Measurements from ENCODE around the gene ATP8A2. TPM values are rescaled to one million over a fixed set of nuclear protein-coding genes. Genes with fewer than 3 reads are reported as not detected.

Gene ATP8A2
- total RNA-seq, 1 donor from 2014 or later = 3.4 TPM

- Mint-ChIP-seq H3K9me3 (no peaks in the 10 kb centered on the region), H3K36me3 (ENCODE audit: low read depth) (no peaks in the 10 kb centered on the region), H3K27ac (ENCODE audit: unreplicated experiment) (no peak overlapping the region), H3K27me3 (ENCODE audit: low read depth) (peaks cover 2% of the 10 kb centered on the region), H3K4me1 (peaks cover 30% of the 10 kb centered on the region), H3K4me3 (peak overlapping the region; percentile 51)
- DNase-seq (ENCODE audit: low read depth, low spot score) = no peak
- TF ChIP-seq, protein P1, sequence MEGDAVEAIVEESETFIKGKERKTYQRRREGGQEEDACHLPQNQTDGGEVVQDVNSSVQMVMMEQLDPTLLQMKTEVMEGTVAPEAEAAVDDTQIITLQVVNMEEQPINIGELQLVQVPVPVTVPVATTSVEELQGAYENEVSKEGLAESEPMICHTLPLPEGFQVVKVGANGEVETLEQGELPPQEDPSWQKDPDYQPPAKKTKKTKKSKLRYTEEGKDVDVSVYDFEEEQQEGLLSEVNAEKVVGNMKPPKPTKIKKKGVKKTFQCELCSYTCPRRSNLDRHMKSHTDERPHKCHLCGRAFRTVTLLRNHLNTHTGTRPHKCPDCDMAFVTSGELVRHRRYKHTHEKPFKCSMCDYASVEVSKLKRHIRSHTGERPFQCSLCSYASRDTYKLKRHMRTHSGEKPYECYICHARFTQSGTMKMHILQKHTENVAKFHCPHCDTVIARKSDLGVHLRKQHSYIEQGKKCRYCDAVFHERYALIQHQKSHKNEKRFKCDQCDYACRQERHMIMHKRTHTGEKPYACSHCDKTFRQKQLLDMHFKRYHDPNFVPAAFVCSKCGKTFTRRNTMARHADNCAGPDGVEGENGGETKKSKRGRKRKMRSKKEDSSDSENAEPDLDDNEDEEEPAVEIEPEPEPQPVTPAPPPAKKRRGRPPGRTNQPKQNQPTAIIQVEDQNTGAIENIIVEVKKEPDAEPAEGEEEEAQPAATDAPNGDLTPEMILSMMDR (conservative IDR thresholded peaks at IDR 0.05) = no peak
Observed at GRCh38 chr13:25882466-25883357, 510.9 kb downstream of the ATP8A2 start.

- Mint-ChIP-seq H3K9me3 (no peaks in the 10 kb centered on the region), H3K4me1 (peaks cover 30% of the 10 kb centered on the region), H3K4me3 (no peak overlapping the region), H3K36me3 (ENCODE audit: low read depth) (no peaks in the 10 kb centered on the region), H3K27me3 (ENCODE audit: low read depth) (peaks cover 2% of the 10 kb centered on the region), H3K27ac (ENCODE audit: unreplicated experiment) (no peak overlapping the region)
- no peak for DNase-seq (ENCODE audit: low read depth, low spot score)
- TF ChIP-seq, protein P1 (conservative IDR thresholded peaks at IDR 0.05) = no peak
Observed at GRCh38 chr13:25885418-25885817, 513.6 kb downstream of the ATP8A2 start.

DNA sequence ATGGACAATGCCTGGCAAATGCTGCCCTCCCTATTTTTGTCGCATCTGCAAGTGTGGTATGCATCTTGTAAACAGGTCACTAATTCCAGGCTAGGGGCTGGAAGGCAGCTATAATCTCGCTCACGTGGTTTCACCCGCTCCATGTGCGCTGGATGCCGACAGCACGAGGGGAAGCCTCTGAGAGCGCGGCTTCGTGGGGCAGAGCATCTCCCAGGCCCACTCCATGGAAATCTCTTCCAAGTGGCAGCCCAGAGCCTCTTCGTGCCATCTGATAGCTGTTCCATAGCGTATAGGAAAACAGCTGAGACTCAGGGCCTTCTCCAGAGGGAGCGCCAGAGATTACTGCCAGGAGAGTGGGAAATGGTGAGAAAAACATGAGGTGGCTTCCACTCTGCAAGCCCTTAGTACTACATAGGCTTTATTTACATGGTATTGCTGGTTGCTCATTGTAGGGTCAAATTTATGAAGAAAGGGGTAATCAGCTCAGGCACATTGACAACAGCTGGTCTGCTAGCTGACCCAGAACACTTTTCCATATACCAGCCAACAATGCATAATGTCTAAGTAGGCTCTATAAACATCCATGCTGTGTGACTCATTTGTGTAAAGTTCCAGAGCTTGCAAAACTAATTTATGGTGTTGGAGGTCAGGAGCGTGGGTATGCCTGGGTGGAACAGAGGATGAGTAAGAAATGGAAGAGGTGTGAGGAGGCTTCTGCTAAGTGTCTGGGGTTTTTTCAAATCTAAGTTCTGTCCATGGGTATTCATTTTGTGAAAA is 514.9 kb downstream of the ATP8A2 start:
- Mint-ChIP-seq H3K36me3 (ENCODE audit: low read depth) (no peaks in the 10 kb centered on the region), H3K27me3 (ENCODE audit: low read depth) (peaks cover 2% of the 10 kb centered on the region), H3K4me1 (peaks cover 25% of the 10 kb centered on the region), H3K27ac (ENCODE audit: unreplicated experiment) (no peak overlapping the region), H3K9me3 (no peaks in the 10 kb centered on the region), H3K4me3 (no peak overlapping the region)
- TF ChIP-seq, protein P1 (conservative IDR thresholded peaks at IDR 0.05) = no peak
- no peak for DNase-seq (ENCODE audit: low read depth, low spot score)

DNA sequence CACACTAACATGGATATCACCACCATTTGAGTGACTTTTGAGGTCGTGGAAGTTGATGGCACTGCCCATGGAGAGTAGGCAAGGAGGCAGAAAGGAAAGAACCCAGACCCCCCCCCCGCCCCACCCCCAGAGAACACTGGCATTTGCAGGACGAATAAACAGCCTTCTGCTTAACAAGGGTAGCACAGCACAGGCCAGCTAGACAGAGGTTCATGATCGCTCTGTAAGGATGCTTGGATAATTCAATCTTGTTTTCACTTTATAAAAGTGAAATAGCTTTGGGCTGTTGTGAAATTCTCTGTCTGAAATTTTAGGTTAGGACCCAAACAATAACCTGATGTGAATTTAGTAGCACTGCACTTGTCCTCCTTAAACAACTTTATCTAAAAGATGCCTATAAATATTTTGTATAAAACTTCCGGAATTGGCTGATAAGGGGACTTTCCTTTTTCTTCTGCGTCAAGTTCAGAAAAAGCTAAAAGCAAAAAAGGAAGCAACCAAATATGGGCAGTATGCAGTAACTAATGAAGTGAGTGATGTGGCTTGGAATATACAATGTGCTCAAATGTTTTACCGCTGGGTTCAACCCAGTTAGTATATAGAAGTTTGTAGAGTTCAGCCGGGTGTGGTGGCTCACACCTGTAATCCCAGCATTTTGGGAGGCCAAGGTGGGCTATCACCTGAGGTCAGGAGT is 516.3 kb downstream of the ATP8A2 start:
- Mint-ChIP-seq H3K27me3 (ENCODE audit: low read depth) (peaks cover 3% of the 10 kb centered on the region), H3K36me3 (ENCODE audit: low read depth) (no peaks in the 10 kb centered on the region), H3K4me3 (no peak overlapping the region), H3K9me3 (no peaks in the 10 kb centered on the region), H3K27ac (ENCODE audit: unreplicated experiment) (no peak overlapping the region), H3K4me1 (peaks cover 10% of the 10 kb centered on the region)
- TF ChIP-seq, protein P1 (conservative IDR thresholded peaks at IDR 0.05) = no peak
- DNase-seq (ENCODE audit: low read depth, low spot score) = no peak

DNA sequence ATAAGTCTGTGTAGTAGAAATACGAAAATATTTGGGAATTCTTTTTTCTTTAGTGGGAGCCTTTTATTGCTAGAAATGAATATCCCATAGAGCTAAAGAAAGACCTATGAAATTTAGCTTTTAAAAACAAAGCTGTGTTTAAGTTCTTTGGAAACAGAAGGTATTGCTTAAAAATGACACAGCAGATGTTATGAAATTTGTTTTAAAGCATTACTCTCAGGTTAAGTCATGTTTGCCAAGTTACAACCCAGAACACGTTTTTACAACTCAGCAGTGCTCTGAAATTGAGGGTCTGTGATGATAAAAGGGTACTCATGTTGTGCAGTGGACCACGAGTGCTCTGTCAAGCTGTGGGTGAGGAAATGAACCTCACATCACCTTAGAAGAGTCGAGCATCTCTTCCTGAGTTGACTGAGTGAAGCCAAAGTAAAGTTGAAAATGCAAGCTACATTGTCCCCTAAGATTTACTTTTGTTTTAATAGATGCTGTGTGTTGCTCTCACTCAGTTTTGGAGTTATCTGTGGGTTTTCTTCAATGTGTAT is 519.0 kb downstream of the ATP8A2 start:
- TF ChIP-seq, protein P1 (conservative IDR thresholded peaks at IDR 0.05) = no peak
- H3K4me1 Mint-ChIP-seq = no peaks in the 10 kb centered on the region
- DNase-seq (ENCODE audit: low read depth, low spot score) = no peak
- H3K36me3 Mint-ChIP-seq (ENCODE audit: low read depth) = peaks cover 2% of the 10 kb centered on the region
- peaks cover 3% of the 10 kb centered on the region for H3K27me3 Mint-ChIP-seq (ENCODE audit: low read depth)
- H3K9me3 Mint-ChIP-seq = no peaks in the 10 kb centered on the region
- no peak overlapping the region for H3K4me3 Mint-ChIP-seq
- H3K27ac Mint-ChIP-seq (ENCODE audit: unreplicated experiment) = no peak overlapping the region
